Activated naive CD8-positive, alpha-beta T cell treated with anti-CD3 and anti-CD28 coated beads for 36 hours (primary cell): Measurements from ENCODE around the gene DNHD1. TPM values are rescaled to one million over a fixed set of nuclear protein-coding genes. Genes with fewer than 3 reads are reported as not detected.
A peak's percentile ranks its signal among the peaks of the same experiment; 100 is the strongest.

Experiments used
- DNase-seq: peaks from one replicate; pipeline ENCODE4 v3.0.0; 2021
- H3K27ac Mint-ChIP-seq: one replicate; pipeline ENCODE4 v1.8.0; 2022; ENCODE audit warnings: mild to moderate bottlenecking, moderate library complexity, mixed read lengths
- H3K27me3 Mint-ChIP-seq: one replicate; pipeline ENCODE4 v1.8.0; 2022; ENCODE audit warnings: mild to moderate bottlenecking, mixed read lengths
- H3K36me3 Mint-ChIP-seq: one replicate; pipeline ENCODE4 v1.8.0; 2021; ENCODE audit warnings: mild to moderate bottlenecking, mixed read lengths
- H3K4me1 Mint-ChIP-seq: one replicate; pipeline ENCODE4 v1.8.0; 2021; ENCODE audit warnings: mixed read lengths
- H3K4me3 Mint-ChIP-seq: one replicate; pipeline ENCODE4 v1.8.0; 2022; ENCODE audit warnings: mild to moderate bottlenecking, moderate library complexity, mixed read lengths
- H3K9me3 Mint-ChIP-seq: one replicate; pipeline ENCODE4 v1.8.0; 2022; ENCODE audit warnings: mixed read lengths
- total RNA-seq, 2 experiments: library from RNA; stranded (reverse); gene quantifications; one replicate each; pipeline ENCODE4 v1.2.3, GENCODE V29; 2021

The DNHD1 gene
- total RNA-seq, 2 experiments from 2014 or later, result 11.6 to 11.7 TPM

DNA sequence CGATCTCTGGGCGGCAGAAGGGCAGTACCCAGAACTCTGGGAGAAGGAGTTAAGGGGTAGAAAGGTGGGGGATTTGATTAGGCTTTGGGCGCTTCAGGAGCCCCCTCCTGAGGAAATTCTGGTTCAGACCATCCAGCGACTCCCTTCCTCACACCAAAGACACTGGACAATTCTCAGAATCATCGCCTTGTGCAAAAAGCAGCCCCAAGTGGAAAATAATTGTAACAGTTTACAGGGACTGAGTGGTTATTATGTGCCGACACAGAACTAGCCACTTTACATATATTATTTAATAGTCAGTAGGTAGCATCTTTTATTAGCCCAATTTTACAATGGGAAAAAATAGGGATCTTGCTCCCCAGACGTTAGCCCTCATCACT, 22.7 kb upstream of the DNHD1 start:
- Mint-ChIP-seq H3K27ac (no peak overlapping the region), H3K27me3 (no peaks in the 10 kb centered on the region), H3K9me3 (no peaks in the 10 kb centered on the region), H3K4me3 (peak overlapping the region; percentile 70), H3K36me3 (peaks cover 4% of the 10 kb centered on the region), H3K4me1 (peaks cover 20% of the 10 kb centered on the region)
- DNase-seq, result no peak

DNA sequence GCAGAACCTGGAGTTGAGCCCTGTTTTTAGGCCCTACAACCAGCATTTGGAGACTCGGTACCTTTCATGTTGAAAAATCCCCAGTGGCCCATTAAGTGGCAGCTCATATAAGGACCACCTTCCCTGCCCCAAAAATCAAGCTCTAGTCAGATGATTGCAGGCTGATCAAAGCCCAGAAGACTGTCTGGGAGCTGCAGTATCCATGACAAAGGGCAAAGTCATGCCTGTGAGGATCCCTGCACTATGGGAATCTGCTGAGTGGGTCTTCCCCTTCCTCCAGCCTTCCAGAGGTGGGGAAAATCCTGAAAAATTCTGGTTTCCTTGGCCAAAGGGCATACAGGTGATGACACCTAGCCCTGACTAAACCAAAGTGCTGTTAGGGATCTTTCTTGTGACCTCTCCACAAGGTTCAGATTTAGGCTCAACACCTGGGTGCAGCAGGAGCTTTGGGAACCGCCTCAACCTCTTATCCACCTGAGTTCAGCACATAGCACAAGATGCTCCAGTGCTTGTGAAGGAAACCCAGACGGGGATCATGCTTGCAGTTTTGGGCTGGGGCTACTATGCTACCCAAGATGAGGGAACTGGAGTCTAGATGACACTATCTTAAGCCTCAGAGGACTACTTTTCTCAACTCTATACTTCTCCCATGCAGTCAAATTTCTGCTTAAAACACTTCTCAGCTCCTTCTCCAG, 22.1 kb upstream of the DNHD1 start:
- Mint-ChIP-seq H3K27ac (no peak overlapping the region), H3K4me3 (peak overlapping the region; percentile 3), H3K36me3 (peaks cover 5% of the 10 kb centered on the region)

DNA sequence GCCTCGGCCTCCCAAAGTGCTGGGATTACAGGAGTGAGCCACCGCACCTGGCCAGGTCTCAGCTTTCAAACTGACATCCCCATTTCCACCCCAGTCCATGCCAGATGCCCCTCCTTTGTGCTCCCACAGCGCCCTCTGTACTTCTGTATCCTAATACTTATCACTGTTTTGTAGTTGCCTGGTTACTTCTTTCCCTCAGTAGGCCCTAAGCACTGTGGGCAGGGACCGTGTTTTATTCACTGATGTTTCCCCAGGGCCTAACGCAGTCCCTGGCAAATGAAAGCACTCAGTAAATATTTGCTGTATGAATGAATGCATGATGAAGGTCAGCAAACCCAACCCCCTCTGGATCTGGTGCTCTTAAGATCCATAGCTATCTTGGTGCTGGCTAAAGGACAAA, 21.1 kb upstream of the DNHD1 start:
- no peak overlapping the region for H3K4me3 Mint-ChIP-seq
- H3K27me3 Mint-ChIP-seq, result no peaks in the 10 kb centered on the region
- H3K9me3 Mint-ChIP-seq, result no peaks in the 10 kb centered on the region
- no peak for DNase-seq
- H3K4me1 Mint-ChIP-seq, result peaks cover 26% of the 10 kb centered on the region
- no peak overlapping the region for H3K27ac Mint-ChIP-seq
- peaks cover 8% of the 10 kb centered on the region for H3K36me3 Mint-ChIP-seq

More for the DNA sequence above, 22.1 kb upstream of the DNHD1 start:
- no peak for DNase-seq
- Mint-ChIP-seq H3K4me1 (peaks cover 25% of the 10 kb centered on the region), H3K27me3 (no peaks in the 10 kb centered on the region), H3K9me3 (no peaks in the 10 kb centered on the region)

DNA sequence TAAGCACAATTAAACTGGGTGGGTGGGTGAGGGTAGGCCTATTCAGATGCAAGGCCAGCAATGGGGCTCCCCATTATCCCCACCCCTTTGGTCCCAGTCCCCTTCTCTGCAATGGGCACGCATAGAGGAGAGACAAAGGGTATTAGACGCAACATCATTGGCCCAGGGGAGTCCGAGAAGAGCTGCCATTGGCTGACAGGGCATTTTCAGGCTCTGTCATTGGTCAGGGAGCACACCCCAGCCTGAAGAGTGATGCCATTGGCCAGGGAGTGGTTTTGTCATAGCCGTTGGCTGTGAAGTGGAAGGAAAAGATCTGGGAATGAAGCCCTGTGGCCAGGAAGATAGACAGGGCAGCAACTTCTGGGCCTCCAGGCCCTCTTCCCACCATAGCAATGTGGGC, 20.5 kb upstream of the DNHD1 start:
- Mint-ChIP-seq H3K4me1 (peaks cover 26% of the 10 kb centered on the region), H3K27me3 (no peaks in the 10 kb centered on the region), H3K9me3 (no peaks in the 10 kb centered on the region), H3K36me3 (peaks cover 10% of the 10 kb centered on the region), H3K4me3 (no peak overlapping the region), H3K27ac (no peak overlapping the region)
- no peak for DNase-seq

DNA sequence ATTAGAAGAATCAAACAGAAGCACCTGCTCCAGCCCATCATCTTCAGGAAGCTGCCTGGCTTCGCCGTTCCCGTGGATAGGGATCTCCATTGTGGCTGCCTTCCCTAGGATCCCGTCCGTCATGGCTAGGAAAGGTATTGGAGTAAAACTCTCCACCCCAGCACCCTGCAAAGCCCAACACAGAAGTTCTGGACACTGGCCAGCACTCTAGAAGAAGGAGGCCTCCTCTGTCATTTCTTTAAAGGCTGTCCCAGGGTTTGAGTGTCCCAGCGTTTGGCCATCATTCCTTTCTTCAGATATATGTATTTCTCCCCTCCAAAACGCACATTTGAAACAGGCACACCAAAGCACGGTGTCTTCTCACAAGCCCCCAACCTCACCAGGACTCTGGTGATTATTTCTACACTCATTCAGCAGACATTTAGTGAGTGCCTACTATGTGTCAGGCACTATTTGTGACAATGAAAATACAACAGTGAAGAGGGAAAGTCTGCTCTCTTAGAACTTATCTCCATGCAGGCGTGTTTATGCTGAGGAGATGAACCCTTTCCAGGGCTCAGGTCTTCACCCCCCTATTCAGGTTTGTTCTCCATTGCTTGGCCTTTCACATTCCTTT, 16.7 kb upstream of the DNHD1 start:
- peaks cover 30% of the 10 kb centered on the region for H3K36me3 Mint-ChIP-seq

DNA sequence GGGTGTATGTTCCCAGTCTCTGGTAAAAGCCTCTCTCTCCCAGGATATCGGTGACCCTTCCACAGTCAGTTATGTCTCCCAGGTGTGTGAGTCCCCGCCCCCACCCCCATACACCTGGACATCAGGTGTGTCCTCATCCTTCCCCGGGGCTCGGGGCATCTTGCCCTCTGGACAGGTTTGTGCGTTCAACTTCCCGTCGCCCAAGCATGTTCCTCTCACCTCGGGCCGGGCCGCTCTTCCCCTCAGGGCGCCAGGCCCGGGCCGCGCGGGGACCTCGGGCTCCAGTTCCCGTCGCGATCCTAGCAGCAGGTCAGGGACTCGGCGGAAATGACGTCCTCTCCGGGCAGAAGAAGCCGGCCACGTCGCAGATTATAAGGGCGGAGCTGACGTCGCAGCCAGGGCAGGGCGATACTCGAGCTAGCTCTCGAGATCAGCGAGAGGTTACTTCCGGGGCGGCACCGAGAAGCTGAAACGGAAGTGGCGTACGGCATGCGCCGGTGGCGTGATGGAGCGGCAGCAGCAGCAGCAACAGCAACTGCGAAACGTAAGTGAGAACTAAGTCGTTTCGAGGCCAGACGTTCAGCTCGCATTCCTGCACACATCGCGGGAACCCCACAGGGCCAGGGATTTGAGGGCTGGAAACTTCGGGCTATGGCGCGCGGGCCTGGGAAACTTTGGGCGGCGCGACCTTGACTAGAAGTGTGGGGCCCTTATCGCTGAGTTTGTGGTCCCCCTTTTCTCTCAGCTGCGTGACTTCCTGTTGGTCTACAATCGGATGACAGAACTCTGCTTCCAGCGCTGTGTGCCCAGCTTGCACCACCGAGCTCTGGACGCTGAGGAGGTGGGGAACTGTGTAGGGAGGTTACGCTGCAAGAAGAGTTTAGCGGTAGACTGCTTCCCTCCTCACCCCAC, 15.8 kb upstream of the DNHD1 start, which contains the start of the genes ARFIP2 and TIMM10B:
Gene ARFIP2, minus strand, starts transcription at position 320 of the 912 bp plus-strand sequence. CDS start 910 bp downstream, outside the sequence.
Gene TIMM10B, plus strand, starts transcription at position 490 of the 912 bp plus-strand sequence. Its CDS starts 16 bp downstream, at position 506.
- H3K27ac Mint-ChIP-seq, result peak within 1 kb of the TSS; percentile 94

More for the DNA sequence above, 16.7 kb upstream of the DNHD1 start:
- H3K27me3 Mint-ChIP-seq, result no peaks in the 10 kb centered on the region
- H3K4me3 Mint-ChIP-seq, result peak overlapping the region; percentile 92
- H3K27ac Mint-ChIP-seq, result peak overlapping the region; percentile 94
- peaks cover 25% of the 10 kb centered on the region for H3K4me1 Mint-ChIP-seq
- no peaks in the 10 kb centered on the region for H3K9me3 Mint-ChIP-seq
- DNase-seq, result no peak

DNA sequence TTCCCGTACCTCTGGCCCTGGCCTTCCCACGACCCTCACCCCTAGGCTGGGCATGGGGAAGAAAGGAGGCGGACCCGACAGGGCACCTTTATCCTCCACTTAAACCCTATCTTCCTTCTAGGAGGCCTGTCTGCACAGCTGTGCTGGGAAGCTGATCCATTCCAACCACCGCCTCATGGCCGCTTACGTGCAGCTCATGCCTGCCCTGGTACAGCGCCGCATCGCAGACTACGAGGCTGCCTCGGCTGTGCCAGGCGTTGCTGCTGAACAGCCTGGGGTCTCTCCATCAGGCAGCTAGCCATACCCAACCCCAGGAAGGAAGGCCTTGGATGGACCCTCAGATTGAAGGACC, 15.2 kb upstream of the DNHD1 start:
- Mint-ChIP-seq H3K4me1 (peaks cover 25% of the 10 kb centered on the region), H3K36me3 (peaks cover 30% of the 10 kb centered on the region), H3K27me3 (no peaks in the 10 kb centered on the region), H3K4me3 (peak overlapping the region; percentile 92), H3K9me3 (no peaks in the 10 kb centered on the region), H3K27ac (peak overlapping the region; percentile 94)
- no peak for DNase-seq

More for the DNA sequence above, 15.8 kb upstream of the DNHD1 start, which contains the start of the genes ARFIP2 and TIMM10B:
- H3K36me3 Mint-ChIP-seq, result peaks cover 30% of the 10 kb centered on the region
- peak; percentile 96 for DNase-seq
- peak within 1 kb of the TSS; percentile 92 for H3K4me3 Mint-ChIP-seq
- no peaks in the 10 kb centered on the region for H3K9me3 Mint-ChIP-seq
- H3K27me3 Mint-ChIP-seq, result no peaks in the 10 kb centered on the region
- peaks cover 25% of the 10 kb centered on the region for H3K4me1 Mint-ChIP-seq

DNA sequence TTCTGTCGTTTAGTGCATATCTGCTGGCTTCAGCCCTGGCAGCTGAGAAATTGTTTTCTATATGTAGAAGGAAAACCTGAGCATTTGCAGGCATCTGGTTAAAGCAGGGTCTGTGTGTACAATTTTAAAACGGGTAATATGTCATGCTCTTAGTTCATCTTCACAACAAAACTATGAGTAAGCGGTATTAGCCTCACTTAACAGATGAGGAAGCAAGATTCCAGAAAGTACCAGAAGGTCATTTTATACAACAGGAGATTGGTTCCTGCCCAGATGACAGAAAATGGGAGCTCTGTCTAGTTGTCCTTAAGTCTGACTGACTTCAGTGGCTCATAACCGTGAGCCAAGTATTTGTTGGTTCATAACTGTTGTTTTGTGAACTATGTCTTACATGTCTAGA, 14.6 kb upstream of the DNHD1 start:
- DNase-seq, result no peak
- Mint-ChIP-seq H3K27me3 (no peaks in the 10 kb centered on the region), H3K36me3 (peaks cover 30% of the 10 kb centered on the region), H3K4me3 (peak overlapping the region; percentile 92), H3K9me3 (no peaks in the 10 kb centered on the region), H3K4me1 (peaks cover 25% of the 10 kb centered on the region), H3K27ac (peak overlapping the region; percentile 94)

DNA sequence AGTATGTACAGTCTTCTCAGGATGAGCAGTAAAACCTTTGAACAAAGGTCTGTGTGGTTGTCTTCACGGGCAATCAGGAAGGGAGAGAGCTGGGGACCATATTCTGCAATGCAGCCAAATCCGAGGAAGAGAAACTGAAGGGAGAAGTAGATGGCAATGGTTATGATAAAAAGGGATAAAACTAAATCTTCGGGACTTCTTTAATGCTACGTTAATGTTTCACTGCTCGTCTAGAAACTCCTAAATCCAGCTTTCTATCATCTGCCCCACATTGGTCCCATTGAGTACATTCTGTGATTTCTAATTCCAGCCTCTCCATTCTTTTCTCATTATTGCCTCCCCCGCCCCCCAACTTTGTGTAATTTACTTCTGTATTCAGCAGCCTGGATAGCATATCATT, 14.1 kb upstream of the DNHD1 start:
- Mint-ChIP-seq H3K4me1 (peaks cover 25% of the 10 kb centered on the region), H3K27me3 (no peaks in the 10 kb centered on the region), H3K36me3 (peaks cover 27% of the 10 kb centered on the region), H3K27ac (peak overlapping the region; percentile 94), H3K9me3 (no peaks in the 10 kb centered on the region), H3K4me3 (peak overlapping the region; percentile 92)
- DNase-seq, result no peak

DNA sequence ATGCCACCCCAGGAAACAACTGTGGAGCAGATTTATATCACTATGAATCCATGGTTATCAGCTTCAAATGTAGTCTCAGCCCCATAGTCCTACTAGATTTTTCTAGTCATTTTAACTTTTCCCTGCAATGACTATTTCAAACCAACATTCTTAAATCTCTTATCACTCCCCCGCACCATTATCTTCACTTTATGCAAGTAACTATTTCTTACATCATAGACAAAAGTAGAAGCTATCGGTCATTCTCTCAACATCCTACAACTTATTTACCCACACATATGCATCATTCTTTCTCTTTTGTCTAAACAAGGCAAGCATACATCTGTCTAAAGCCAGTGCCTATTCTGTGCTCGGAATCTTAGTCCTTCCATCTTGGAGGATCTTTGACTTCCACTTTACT, 11.4 kb upstream of the DNHD1 start:
- Mint-ChIP-seq H3K27ac (no peak overlapping the region), H3K27me3 (no peaks in the 10 kb centered on the region), H3K9me3 (no peaks in the 10 kb centered on the region)

DNA sequence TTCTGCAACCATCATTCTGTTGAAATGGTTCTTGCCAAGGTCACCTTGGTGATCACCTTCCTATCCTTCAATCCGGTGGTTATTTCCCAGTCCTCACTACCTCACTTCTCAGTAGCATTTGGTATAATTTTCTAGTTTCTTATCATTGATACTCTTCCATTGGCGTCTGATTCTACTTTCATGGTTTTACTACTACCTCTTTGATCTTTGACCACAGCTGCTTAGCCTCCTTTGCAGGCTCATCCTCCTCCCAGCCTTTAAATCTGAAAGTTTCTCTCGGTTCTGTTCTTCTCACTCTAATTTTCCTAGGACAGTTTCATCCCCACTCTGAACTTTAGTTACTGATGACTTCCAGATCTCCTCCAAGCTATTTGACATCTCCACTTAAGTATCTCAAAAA, 10.8 kb upstream of the DNHD1 start:
- Mint-ChIP-seq H3K27ac (no peak overlapping the region), H3K4me1 (peaks cover 17% of the 10 kb centered on the region), H3K9me3 (no peaks in the 10 kb centered on the region), H3K4me3 (no peak overlapping the region), H3K27me3 (no peaks in the 10 kb centered on the region), H3K36me3 (peaks cover 29% of the 10 kb centered on the region)
- no peak for DNase-seq

More for the DNA sequence above, 11.4 kb upstream of the DNHD1 start:
- Mint-ChIP-seq H3K36me3 (peaks cover 34% of the 10 kb centered on the region), H3K4me1 (peaks cover 17% of the 10 kb centered on the region), H3K4me3 (no peak overlapping the region)
- no peak for DNase-seq

DNA sequence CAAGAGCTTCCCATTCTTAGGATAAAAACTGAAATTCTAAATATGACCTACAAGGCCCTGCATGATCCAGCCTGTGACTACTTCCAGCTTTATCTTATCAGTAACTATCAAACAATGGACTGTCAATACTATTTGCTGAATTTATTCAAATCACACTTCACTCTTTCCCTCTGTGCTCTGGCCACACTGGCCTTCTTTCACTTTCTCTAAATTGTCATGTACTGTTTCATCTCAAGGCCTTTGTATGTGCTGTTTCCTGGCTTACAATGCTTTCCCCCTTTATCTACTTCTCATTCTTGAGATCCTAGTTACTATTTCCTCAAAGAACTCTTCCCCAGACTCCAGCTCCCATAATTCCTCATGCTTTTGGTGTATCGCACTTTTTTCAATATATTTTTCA, 10.1 kb upstream of the DNHD1 start:
- no peaks in the 10 kb centered on the region for H3K9me3 Mint-ChIP-seq
- H3K27me3 Mint-ChIP-seq, result no peaks in the 10 kb centered on the region
- peaks cover 26% of the 10 kb centered on the region for H3K36me3 Mint-ChIP-seq
- no peak overlapping the region for H3K4me3 Mint-ChIP-seq
- no peak for DNase-seq
- peaks cover 17% of the 10 kb centered on the region for H3K4me1 Mint-ChIP-seq
- H3K27ac Mint-ChIP-seq, result no peak overlapping the region

DNA sequence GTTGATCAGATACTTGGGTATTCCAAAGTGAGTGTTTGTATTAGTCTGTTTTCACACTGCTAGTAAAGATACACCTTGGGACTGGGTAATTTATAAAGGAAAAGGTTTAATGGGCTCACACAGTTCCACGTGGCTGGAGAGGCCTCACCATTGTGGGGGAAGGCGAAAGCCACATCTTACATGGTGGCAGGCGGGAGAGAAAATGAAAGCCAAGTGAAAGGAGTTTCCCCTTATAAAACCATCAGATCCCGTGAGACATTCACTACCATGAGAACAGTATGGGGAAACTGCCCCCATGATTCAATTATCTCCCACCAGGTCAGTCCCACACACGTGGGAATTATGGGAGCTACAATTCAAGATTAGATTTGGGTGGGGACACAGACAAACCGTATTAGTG, 8.7 kb upstream of the DNHD1 start:
- Mint-ChIP-seq H3K9me3 (no peaks in the 10 kb centered on the region), H3K4me1 (peaks cover 7% of the 10 kb centered on the region), H3K4me3 (no peak overlapping the region), H3K27ac (peak overlapping the region; percentile 52), H3K27me3 (no peaks in the 10 kb centered on the region), H3K36me3 (peaks cover 12% of the 10 kb centered on the region)
- DNase-seq, result no peak

DNA sequence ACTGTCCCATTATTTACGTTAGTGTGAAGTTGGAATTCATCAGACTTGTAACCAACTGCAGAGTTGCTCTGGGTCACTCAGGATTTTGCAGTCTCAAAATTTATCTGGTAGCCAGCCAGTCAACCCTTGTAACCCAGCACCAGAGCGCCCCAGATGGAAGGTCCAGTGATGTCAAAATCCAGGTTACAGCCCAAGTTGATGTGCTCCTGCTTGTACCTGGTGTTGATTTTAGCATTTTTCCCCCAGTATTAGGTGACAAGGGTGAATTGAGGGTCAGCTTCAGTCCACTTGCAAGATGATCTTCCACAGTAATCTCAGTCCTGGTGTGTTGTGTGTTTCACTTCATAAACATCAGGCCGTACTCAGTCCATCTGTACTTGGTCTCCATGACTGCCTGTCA, 8.3 kb upstream of the DNHD1 start:
- no peaks in the 10 kb centered on the region for H3K27me3 Mint-ChIP-seq
- no peak for DNase-seq
- H3K9me3 Mint-ChIP-seq, result no peaks in the 10 kb centered on the region
- no peak overlapping the region for H3K4me3 Mint-ChIP-seq
- no peak overlapping the region for H3K27ac Mint-ChIP-seq
- peaks cover 9% of the 10 kb centered on the region for H3K36me3 Mint-ChIP-seq
- peaks cover 7% of the 10 kb centered on the region for H3K4me1 Mint-ChIP-seq

DNA sequence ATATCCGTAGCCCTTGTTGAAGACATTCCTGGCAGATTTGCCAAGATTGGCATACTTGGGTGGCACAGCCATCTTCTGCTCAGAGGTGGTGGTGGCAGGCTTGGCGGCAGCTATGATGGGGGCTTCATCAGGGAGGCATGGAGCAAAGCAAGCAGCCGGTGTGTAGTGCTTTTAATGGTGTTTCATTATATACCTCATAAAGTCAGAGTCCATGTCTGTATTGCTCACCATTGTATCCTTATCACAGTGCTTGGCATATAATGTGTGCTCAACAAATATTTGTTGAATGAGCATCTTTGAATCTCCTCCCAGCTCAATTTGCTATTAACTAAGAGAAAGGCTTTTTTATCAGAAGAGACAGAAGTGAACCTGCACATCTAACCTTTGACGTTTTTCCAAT, 7.8 kb upstream of the DNHD1 start:
- Mint-ChIP-seq H3K4me1 (peaks cover 7% of the 10 kb centered on the region), H3K27ac (no peak overlapping the region), H3K27me3 (no peaks in the 10 kb centered on the region), H3K4me3 (no peak overlapping the region), H3K9me3 (no peaks in the 10 kb centered on the region), H3K36me3 (peaks cover 9% of the 10 kb centered on the region)
- no peak for DNase-seq
